ENCODE results near the gene METRNL.
"Not testable (repeated sequence)": the region's sequence is repeated elsewhere in the genome, so short reads cannot be mapped to it uniquely, and the experiment has no call there.

The METRNL gene

GRCh38 chr17:83135692-83136091 is 56.3 kb downstream of the METRNL start:
- Histone ChIP-seq H3K4me3 (ENCODE audit: low read depth, low read length) (no peak overlapping the region), H3K36me3 (no peaks in the 10 kb centered on the region), H3K27me3 (ENCODE audit: insufficient read depth, low read depth, severe bottlenecking) (no peaks in the 10 kb centered on the region), H3K9me3 (ENCODE audit: severe bottlenecking) (no peaks in the 10 kb centered on the region), H3K27ac (no peak overlapping the region)
- DNase-seq: peak; percentile 8
- no peak for TF ChIP-seq CTCF (IDR thresholded peaks at IDR 0.05; ENCODE audit: low read depth, low read length)

- Histone ChIP-seq H3K4me3 (ENCODE audit: low read depth, low read length) (no peak overlapping the region), H3K27me3 (ENCODE audit: insufficient read depth, low read depth, severe bottlenecking) (no peaks in the 10 kb centered on the region), H3K36me3 (no peaks in the 10 kb centered on the region), H3K27ac (no peak overlapping the region), H3K9me3 (ENCODE audit: severe bottlenecking) (no peaks in the 10 kb centered on the region)
- TF ChIP-seq CTCF (IDR thresholded peaks at IDR 0.05; ENCODE audit: low read depth, low read length): no peak
- DNase-seq: peak; percentile 4
Measured at GRCh38 chr17:83136156-83136555, 56.7 kb downstream of the METRNL start.

GRCh38 chr17:83136931-83137330 is 57.5 kb downstream of the METRNL start:
- DNase-seq: peak; percentile 7
- H3K9me3 ChIP-seq (ENCODE audit: severe bottlenecking): peaks cover 4% of the 10 kb centered on the region
- no peaks in the 10 kb centered on the region for H3K27me3 ChIP-seq (ENCODE audit: insufficient read depth, low read depth, severe bottlenecking)
- H3K4me3 ChIP-seq (ENCODE audit: low read depth, low read length): no peak overlapping the region
- no peak for TF ChIP-seq CTCF (IDR thresholded peaks at IDR 0.05; ENCODE audit: low read depth, low read length)
- no peaks in the 10 kb centered on the region for H3K36me3 ChIP-seq
- no peak overlapping the region for H3K27ac ChIP-seq

- TF ChIP-seq CTCF (IDR thresholded peaks at IDR 0.05; ENCODE audit: low read depth, low read length): no peak
- DNase-seq: peak; percentile 3
- Histone ChIP-seq H3K4me3 (ENCODE audit: low read depth, low read length) (no peak overlapping the region), H3K27ac (no peak overlapping the region), H3K27me3 (ENCODE audit: insufficient read depth, low read depth, severe bottlenecking) (no peaks in the 10 kb centered on the region), H3K9me3 (ENCODE audit: severe bottlenecking) (peaks cover 10% of the 10 kb centered on the region), H3K36me3 (no peaks in the 10 kb centered on the region)
Measured at GRCh38 chr17:83137523-83137922, 58.1 kb downstream of the METRNL start.

GRCh38 chr17:83138820-83139219 is 59.4 kb downstream of the METRNL start:
- peaks cover 17% of the 10 kb centered on the region for H3K9me3 ChIP-seq (ENCODE audit: severe bottlenecking)
- H3K27me3 ChIP-seq (ENCODE audit: insufficient read depth, low read depth, severe bottlenecking): no peaks in the 10 kb centered on the region
- no peak overlapping the region for H3K27ac ChIP-seq
- no peaks in the 10 kb centered on the region for H3K36me3 ChIP-seq
- peak; percentile 1 for DNase-seq
- H3K4me3 ChIP-seq (ENCODE audit: low read depth, low read length): no peak overlapping the region
- no peak for TF ChIP-seq CTCF (IDR thresholded peaks at IDR 0.05; ENCODE audit: low read depth, low read length)

GRCh38 chr17:83139541-83140248 is 60.3 kb downstream of the METRNL start:
- H3K9me3 ChIP-seq (ENCODE audit: severe bottlenecking): peaks cover 17% of the 10 kb centered on the region
- not testable (repeated sequence) for H3K27ac ChIP-seq; H3K4me3 ChIP-seq (ENCODE audit: low read depth, low read length); H3K27me3 ChIP-seq (ENCODE audit: insufficient read depth, low read depth, severe bottlenecking); H3K36me3 ChIP-seq
- DNase-seq: peak; percentile 5

GRCh38 chr17:83140249-83140566 is 60.8 kb downstream of the METRNL start:
- H3K9me3 ChIP-seq (ENCODE audit: severe bottlenecking): peaks cover 17% of the 10 kb centered on the region
- not testable (repeated sequence) for H3K27me3 ChIP-seq (ENCODE audit: insufficient read depth, low read depth, severe bottlenecking); H3K36me3 ChIP-seq; H3K4me3 ChIP-seq (ENCODE audit: low read depth, low read length); H3K27ac ChIP-seq
- peak; percentile 6 for DNase-seq
